ENCODE measurements around the gene ZNG1A.
"Not testable (repeated sequence)": the region's sequence is repeated elsewhere in the genome, so short reads cannot be mapped to it uniquely, and the experiment has no call there.

ZNG1A gene

GRCh38 chr9:178970-179383 is at the start of gene ZNG1A:
Gene ZNG1A (minus strand): TSS chr9:179056. CDS start chr9:178969, 87 bp downstream.
- H3K9me3 Mint-ChIP-seq, CTCF ChIA-PET, H3K36me3 Mint-ChIP-seq, H3K27me3 Mint-ChIP-seq: not testable (repeated sequence)
- H3K27ac Mint-ChIP-seq: peak within 1 kb of the TSS; percentile 91
- DNase-seq: peak; percentile 93
- peak within 1 kb of the TSS; percentile 80 for H3K4me3 Mint-ChIP-seq
- H3K4me1 Mint-ChIP-seq: peaks cover 21% of the 10 kb centered on the region

- no peak for DNase-seq
- H3K36me3 Mint-ChIP-seq: peaks cover 38% of the 10 kb centered on the region
- H3K4me3 Mint-ChIP-seq: no peak overlapping the region
- CTCF ChIA-PET: no interaction called here
- H3K9me3 Mint-ChIP-seq: peaks cover 13% of the 10 kb centered on the region
- H3K4me1 Mint-ChIP-seq: peaks cover 6% of the 10 kb centered on the region
- no peak overlapping the region for H3K27ac Mint-ChIP-seq
- H3K27me3 Mint-ChIP-seq: peaks cover 4% of the 10 kb centered on the region
Measured at GRCh38 chr9:227860-228259, 49.0 kb upstream of the ZNG1A start.

- Mint-ChIP-seq H3K4me1 (peaks cover 17% of the 10 kb centered on the region), H3K27me3 (peaks cover 4% of the 10 kb centered on the region), H3K4me3 (no peak overlapping the region), H3K9me3 (peaks cover 10% of the 10 kb centered on the region), H3K27ac (no peak overlapping the region), H3K36me3 (peaks cover 40% of the 10 kb centered on the region)
- CTCF ChIA-PET: interaction anchor here (0.6 to 1.7 kb wide), 2 partner anchors 10 to 163 kb away, joined by 4 read pairs; no protein-coding TSS in a partner anchor
- DNase-seq: no peak
Measured at GRCh38 chr9:224582-225520, 46.0 kb upstream of the ZNG1A start.

GRCh38 chr9:224026-224425 is 45.2 kb upstream of the ZNG1A start:
- peaks cover 4% of the 10 kb centered on the region for H3K27me3 Mint-ChIP-seq
- peaks cover 38% of the 10 kb centered on the region for H3K36me3 Mint-ChIP-seq
- CTCF ChIA-PET: interaction anchor here (0.6 to 1.7 kb wide), 2 partner anchors 9 to 164 kb away, joined by 4 read pairs; no protein-coding TSS in a partner anchor
- no peak for DNase-seq
- H3K27ac Mint-ChIP-seq: peak overlapping the region; percentile 34
- no peak overlapping the region for H3K4me3 Mint-ChIP-seq
- peaks cover 6% of the 10 kb centered on the region for H3K9me3 Mint-ChIP-seq
- H3K4me1 Mint-ChIP-seq: peaks cover 23% of the 10 kb centered on the region

GRCh38 chr9:223152-223551 is 44.3 kb upstream of the ZNG1A start:
- peaks cover 4% of the 10 kb centered on the region for H3K27me3 Mint-ChIP-seq
- CTCF ChIA-PET: no interaction called here
- peak overlapping the region; percentile 87 for H3K27ac Mint-ChIP-seq
- H3K36me3 Mint-ChIP-seq: peaks cover 38% of the 10 kb centered on the region
- no peak overlapping the region for H3K4me3 Mint-ChIP-seq
- no peak for DNase-seq
- H3K4me1 Mint-ChIP-seq: peaks cover 25% of the 10 kb centered on the region
- peaks cover 5% of the 10 kb centered on the region for H3K9me3 Mint-ChIP-seq

- peak overlapping the region; percentile 87 for H3K27ac Mint-ChIP-seq
- peak; percentile 42 for DNase-seq
- H3K4me1 Mint-ChIP-seq: peaks cover 26% of the 10 kb centered on the region
- no peaks in the 10 kb centered on the region for H3K9me3 Mint-ChIP-seq
- CTCF ChIA-PET: interaction anchor here (1.4 kb wide), 1 partner anchor 15 kb away, joined by 3 read pairs; no protein-coding TSS in a partner anchor
- peaks cover 4% of the 10 kb centered on the region for H3K27me3 Mint-ChIP-seq
- peak overlapping the region; percentile 14 for H3K4me3 Mint-ChIP-seq
- peaks cover 36% of the 10 kb centered on the region for H3K36me3 Mint-ChIP-seq
Measured at GRCh38 chr9:221989-222776, 43.3 kb upstream of the ZNG1A start.

- DNase-seq: no peak
- no peaks in the 10 kb centered on the region for H3K9me3 Mint-ChIP-seq
- H3K27me3 Mint-ChIP-seq: peaks cover 8% of the 10 kb centered on the region
- peaks cover 48% of the 10 kb centered on the region for H3K36me3 Mint-ChIP-seq
- no peak overlapping the region for H3K4me3 Mint-ChIP-seq
- peaks cover 44% of the 10 kb centered on the region for H3K4me1 Mint-ChIP-seq
- peak overlapping the region; percentile 49 for H3K27ac Mint-ChIP-seq
- CTCF ChIA-PET: no interaction called here
Measured at GRCh38 chr9:219670-220365, 41.0 kb upstream of the ZNG1A start.

- Mint-ChIP-seq H3K36me3 (peaks cover 44% of the 10 kb centered on the region), H3K4me1 (peaks cover 48% of the 10 kb centered on the region)
- H3K4me3 Mint-ChIP-seq, H3K9me3 Mint-ChIP-seq, H3K27me3 Mint-ChIP-seq, H3K27ac Mint-ChIP-seq, CTCF ChIA-PET, DNase-seq: not testable (repeated sequence)
Measured at GRCh38 chr9:219036-219435, 40.2 kb upstream of the ZNG1A start.

GRCh38 chr9:217950-218349 is 39.1 kb upstream of the ZNG1A start:
- peaks cover 36% of the 10 kb centered on the region for H3K36me3 Mint-ChIP-seq
- peaks cover 48% of the 10 kb centered on the region for H3K4me1 Mint-ChIP-seq
- H3K4me3 Mint-ChIP-seq: no peak overlapping the region
- CTCF ChIA-PET: interaction anchor here (1.3 kb wide), 1 partner anchor 66 kb away, joined by 3 read pairs; no protein-coding TSS in a partner anchor
- no peaks in the 10 kb centered on the region for H3K9me3 Mint-ChIP-seq
- no peak for DNase-seq
- H3K27ac Mint-ChIP-seq: no peak overlapping the region
- H3K27me3 Mint-ChIP-seq: peaks cover 8% of the 10 kb centered on the region

- no peak for DNase-seq
- peaks cover 48% of the 10 kb centered on the region for H3K4me1 Mint-ChIP-seq
- CTCF ChIA-PET: interaction anchor here (1.1 to 1.3 kb wide), 3 partner anchors 55 to 76 kb away, joined by 3 read pairs; no protein-coding TSS in a partner anchor
- H3K27me3 Mint-ChIP-seq: peaks cover 8% of the 10 kb centered on the region
- peaks cover 35% of the 10 kb centered on the region for H3K36me3 Mint-ChIP-seq
- peak overlapping the region; percentile 91 for H3K4me3 Mint-ChIP-seq
- no peaks in the 10 kb centered on the region for H3K9me3 Mint-ChIP-seq
- no peak overlapping the region for H3K27ac Mint-ChIP-seq
Measured at GRCh38 chr9:216866-217265, 38.0 kb upstream of the ZNG1A start.

GRCh38 chr9:215631-216155 is 36.8 kb upstream of the ZNG1A start:
- CTCF ChIA-PET: interaction anchor here (0.7 to 1.8 kb wide), 7 partner anchors 9 to 90 kb away, joined by 3 to 7 read pairs (median 4); no protein-coding TSS in a partner anchor
- Mint-ChIP-seq H3K27ac (peak overlapping the region; percentile 92), H3K27me3 (peaks cover 8% of the 10 kb centered on the region), H3K9me3 (no peaks in the 10 kb centered on the region), H3K4me3 (peak overlapping the region; percentile 91), H3K4me1 (peaks cover 43% of the 10 kb centered on the region), H3K36me3 (peaks cover 31% of the 10 kb centered on the region)
- no peak for DNase-seq

- peak; percentile 80 for DNase-seq
- no peaks in the 10 kb centered on the region for H3K9me3 Mint-ChIP-seq
Measured at GRCh38 chr9:214648-215493, 36.0 kb upstream of the ZNG1A start, which contains the start of gene DOCK8. Gene DOCK8 (plus strand): TSS chr9:214865. CDS start chr9:214977, 112 bp downstream.

GRCh38 chr9:214351-214647 is 35.4 kb upstream of the ZNG1A start:
- H3K36me3 Mint-ChIP-seq: peaks cover 22% of the 10 kb centered on the region

More at GRCh38 chr9:214648-215493, 36.0 kb upstream of the ZNG1A start, which contains the start of gene DOCK8:
- Mint-ChIP-seq H3K4me1 (peaks cover 37% of the 10 kb centered on the region), H3K27me3 (peaks cover 8% of the 10 kb centered on the region), H3K27ac (peak within 1 kb of the TSS; percentile 92), H3K36me3 (peaks cover 25% of the 10 kb centered on the region), H3K4me3 (peak within 1 kb of the TSS; percentile 91)
- CTCF ChIA-PET: interaction anchor here (0.7 to 1.8 kb wide), 13 partner anchors 10 to 101 kb away, joined by 3 to 7 read pairs (median 4); no protein-coding TSS in a partner anchor

More at GRCh38 chr9:214351-214647, 35.4 kb upstream of the ZNG1A start:
- peak overlapping the region; percentile 91 for H3K4me3 Mint-ChIP-seq
- CTCF ChIA-PET: interaction anchor here (0.8 to 1.8 kb wide), 8 partner anchors 28 to 102 kb away, joined by 3 to 7 read pairs (median 5); no protein-coding TSS in a partner anchor
- H3K4me1 Mint-ChIP-seq: peaks cover 32% of the 10 kb centered on the region
- H3K27me3 Mint-ChIP-seq: peaks cover 11% of the 10 kb centered on the region
- H3K27ac Mint-ChIP-seq: peak overlapping the region; percentile 67
- no peaks in the 10 kb centered on the region for H3K9me3 Mint-ChIP-seq
- no peak for DNase-seq

All from activated naive CD4-positive, alpha-beta T cell treated with anti-CD3 and anti-CD28 coated beads, Interleukin-2, amount 10 ng/mL, durations not matched to agents 7 days and 5 days (primary cell).